Lower leg skin (tissue), 4 donors: Measurements from ENCODE around the gene CMIP. TPM values are rescaled to one million over a fixed set of nuclear protein-coding genes. Genes with fewer than 3 reads are reported as not detected.

ENCODE experiments used
- DNase-seq, 2 donors: peaks; one replicate each; pipeline ENCODE4 v3.0.0-alpha.2; 2019; ENCODE audit warnings: low spot score in 2 of 2
- H3K4me3 ChIP-seq: fragments of 200-600 bp; sonication (generic); 2 replicates; pipeline ENCODE4 v1.5.1; 2017; ENCODE audit warnings: mild to moderate bottlenecking, low read depth; ENCODE audit not compliant: poor library complexity, severe bottlenecking
- CTCF ChIP-seq, 3 donors: fragments of 450-650 bp; IDR thresholded peaks; one replicate each; pipeline ENCODE4 v1.5.1; 2016; ENCODE audit warnings: antibody characterized with exemption in 3 of 3, mild to moderate bottlenecking in 3 of 3, moderate library complexity in 2 of 3
- POLR2A ChIP-seq, 2 donors: fragments of 450-650 bp; IDR thresholded peaks; one replicate each; pipeline ENCODE4 v1.6.1; 2016 to 2017; ENCODE audit warnings: antibody characterized with exemption in 2 of 2, mild to moderate bottlenecking in 1 of 2, moderate library complexity in 1 of 2
- whole genome bisulfite sequencing, 2 donors: methylation state at CpG; one replicate each; pipeline ENCODE4 v1.1.5; 2018; 5-methylcytosine and 5-hydroxymethylcytosine counted together
- intact Hi-C: fragments of 100-400 bp; cut with DNase I; formaldehyde crosslinking; loops from one replicate; pipeline ENCODE4 v1.15.0; 2023; ENCODE audit warnings: low total_unique reads
- total RNA-seq, 4 donors: library from RNA; depleted of rRNA; stranded (reverse); fragments of >200 nt; gene quantifications; one replicate each; pipeline ENCODE4 v1.1.0, GENCODE V29; 2016

The CMIP gene
- total RNA-seq, 4 donors from 2014 or later, result 53.7 to 115 (median 77.4) TPM

- TF ChIP-seq CTCF (IDR thresholded peaks at IDR 0.05) (no peak), POLR2A (IDR thresholded peaks at IDR 0.05) (no peak)
- WGBS, 2 donors, result 66 to 71% methylated on average over 13 of the region's 13 CpGs
- intact Hi-C loops, result no loop called here
- DNase-seq, result no peak
- no peak overlapping the region for H3K4me3 ChIP-seq
Measured at GRCh38 chr16:81505011-81505661, 60.5 kb downstream of the CMIP start.

- TF ChIP-seq POLR2A (IDR thresholded peaks at IDR 0.05), result no peak
- no peak for TF ChIP-seq CTCF (IDR thresholded peaks at IDR 0.05)
- 95 to 98% methylated on average over 6 of the region's 6 CpGs for WGBS, 2 donors
- H3K4me3 ChIP-seq, result no peak overlapping the region
- no peak for DNase-seq
- intact Hi-C loops, result no loop called here
Measured at GRCh38 chr16:81509404-81509803, 64.8 kb downstream of the CMIP start.

- 89 to 93% methylated on average over 10 of the region's 10 CpGs for WGBS, 2 donors
- DNase-seq, result no peak
- no peak for TF ChIP-seq POLR2A (IDR thresholded peaks at IDR 0.05)
- no peak overlapping the region for H3K4me3 ChIP-seq
- intact Hi-C loops, result no loop called here
Measured at GRCh38 chr16:81510016-81510415, 65.4 kb downstream of the CMIP start.

GRCh38 chr16:81511371-81511770 lies 66.8 kb downstream of the CMIP start:
- WGBS, 2 donors, result 96% methylated on average over 5 of the region's 5 CpGs
- intact Hi-C loops, result no loop called here
- TF ChIP-seq CTCF (IDR thresholded peaks at IDR 0.05) (no peak), POLR2A (IDR thresholded peaks at IDR 0.05) (no peak)
- H3K4me3 ChIP-seq, result no peak overlapping the region
- no peak for DNase-seq

- no peak overlapping the region for H3K4me3 ChIP-seq
- intact Hi-C loops, result no loop called here
- WGBS, 2 donors, result 40 to 45% methylated on average over 21 of the region's 21 CpGs
- DNase-seq, result peak in 1 of 2 donors; percentile 94
- TF ChIP-seq CTCF (IDR thresholded peaks at IDR 0.05) (no peak), POLR2A (IDR thresholded peaks at IDR 0.05) (no peak)
Measured at GRCh38 chr16:81513204-81514040, 68.8 kb downstream of the CMIP start.

- WGBS, 2 donors, result 74 to 83% methylated on average over 7 of the region's 7 CpGs
- TF ChIP-seq POLR2A (IDR thresholded peaks at IDR 0.05), result no peak
- no peak for TF ChIP-seq CTCF (IDR thresholded peaks at IDR 0.05)
- intact Hi-C loops, result no loop called here
- no peak for DNase-seq
- H3K4me3 ChIP-seq, result no peak overlapping the region
Measured at GRCh38 chr16:81514041-81514559, 69.5 kb downstream of the CMIP start.
